Measurements from ENCODE around the gene VTI1A. TPM values are rescaled to one million over a fixed set of nuclear protein-coding genes. Genes with fewer than 3 reads are reported as not detected.
A peak's percentile ranks its signal among the peaks of the same experiment; 100 is the strongest.
"Not testable (repeated sequence)": the region's sequence is repeated elsewhere in the genome, so short reads cannot be mapped to it uniquely, and the experiment has no call there.

VTI1A gene
- total and polyA plus RNA-seq, 9 donors = 8.8 to 23.5 (median 13.4) TPM

- DNase-seq = no peak
- no peaks in the 10 kb centered on the region for H3K36me3 ChIP-seq (ENCODE audit: control insufficient read depth, insufficient read depth, low read length)
- no peaks in the 10 kb centered on the region for H3K9me3 ChIP-seq (replicated peaks; ENCODE audit: control insufficient read depth, low read depth, low read length)
- H3K27me3 ChIP-seq (ENCODE audit: control insufficient read depth, insufficient read depth, low read length) = no peaks in the 10 kb centered on the region
- H3K4me3 ChIP-seq (ENCODE audit: low read length) = no peak overlapping the region
- WGBS (ENCODE audit: insufficient coverage) = no CpG with 5 or more reads among the region's 3 CpGs
- no peak overlapping the region for H3K27ac ChIP-seq (ENCODE audit: low read length)
- no peaks in the 10 kb centered on the region for H3K4me1 ChIP-seq (ENCODE audit: control insufficient read depth, insufficient read depth, low read length)
Measured at GRCh38 chr10:112497347-112497950, 50.4 kb downstream of the VTI1A start.

- H3K36me3 ChIP-seq (ENCODE audit: control insufficient read depth, insufficient read depth, low read length) = no peaks in the 10 kb centered on the region
- no peaks in the 10 kb centered on the region for H3K27me3 ChIP-seq (ENCODE audit: control insufficient read depth, insufficient read depth, low read length)
- H3K4me1 ChIP-seq (ENCODE audit: control insufficient read depth, insufficient read depth, low read length) = no peaks in the 10 kb centered on the region
- no peak overlapping the region for H3K27ac ChIP-seq (ENCODE audit: low read length)
- H3K9me3 ChIP-seq (replicated peaks; ENCODE audit: control insufficient read depth, low read depth, low read length) = no peaks in the 10 kb centered on the region
- no CpG with 5 or more reads among the region's 1 CpG for WGBS (ENCODE audit: insufficient coverage)
- DNase-seq = no peak
- no peak overlapping the region for H3K4me3 ChIP-seq (ENCODE audit: low read length)
Measured at GRCh38 chr10:112498806-112499205, 51.8 kb downstream of the VTI1A start.

GRCh38 chr10:112499985-112500384 lies 53.0 kb downstream of the VTI1A start:
- DNase-seq; H3K4me3 ChIP-seq (ENCODE audit: low read length); H3K27me3 ChIP-seq (ENCODE audit: control insufficient read depth, insufficient read depth, low read length); H3K27ac ChIP-seq (ENCODE audit: low read length); H3K9me3 ChIP-seq (replicated peaks; ENCODE audit: control insufficient read depth, low read depth, low read length); H3K36me3 ChIP-seq (ENCODE audit: control insufficient read depth, insufficient read depth, low read length); H3K4me1 ChIP-seq (ENCODE audit: control insufficient read depth, insufficient read depth, low read length): not testable (repeated sequence)
- no CpG with 5 or more reads among the region's 8 CpGs for WGBS (ENCODE audit: insufficient coverage)

- WGBS (ENCODE audit: insufficient coverage) = no CpG with 5 or more reads among the region's 2 CpGs
- H3K27me3 ChIP-seq (ENCODE audit: control insufficient read depth, insufficient read depth, low read length) = no peaks in the 10 kb centered on the region
- DNase-seq = no peak
Measured at GRCh38 chr10:112502536-112502935, 55.5 kb downstream of the VTI1A start.

GRCh38 chr10:112503643-112504042 lies 56.6 kb downstream of the VTI1A start:
- Histone ChIP-seq H3K36me3 (ENCODE audit: control insufficient read depth, insufficient read depth, low read length) (no peaks in the 10 kb centered on the region), H3K27ac (ENCODE audit: low read length) (no peak overlapping the region), H3K4me1 (ENCODE audit: control insufficient read depth, insufficient read depth, low read length) (no peaks in the 10 kb centered on the region), H3K4me3 (ENCODE audit: low read length) (no peak overlapping the region), H3K27me3 (ENCODE audit: control insufficient read depth, insufficient read depth, low read length) (no peaks in the 10 kb centered on the region), H3K9me3 (replicated peaks; ENCODE audit: control insufficient read depth, low read depth, low read length) (no peaks in the 10 kb centered on the region)
- WGBS (ENCODE audit: insufficient coverage) = 83% methylated on average over 1 of the region's 2 CpGs
- no peak for DNase-seq

More at GRCh38 chr10:112502536-112502935, 55.5 kb downstream of the VTI1A start:
- H3K36me3 ChIP-seq (ENCODE audit: control insufficient read depth, insufficient read depth, low read length) = no peaks in the 10 kb centered on the region
- H3K27ac ChIP-seq (ENCODE audit: low read length) = no peak overlapping the region
- H3K9me3 ChIP-seq (replicated peaks; ENCODE audit: control insufficient read depth, low read depth, low read length) = no peaks in the 10 kb centered on the region
- H3K4me3 ChIP-seq (ENCODE audit: low read length) = no peak overlapping the region
- no peaks in the 10 kb centered on the region for H3K4me1 ChIP-seq (ENCODE audit: control insufficient read depth, insufficient read depth, low read length)

- Histone ChIP-seq H3K4me3 (ENCODE audit: low read length) (no peak overlapping the region), H3K36me3 (ENCODE audit: control insufficient read depth, insufficient read depth, low read length) (no peaks in the 10 kb centered on the region), H3K27ac (ENCODE audit: low read length) (no peak overlapping the region), H3K27me3 (ENCODE audit: control insufficient read depth, insufficient read depth, low read length) (no peaks in the 10 kb centered on the region), H3K9me3 (replicated peaks; ENCODE audit: control insufficient read depth, low read depth, low read length) (no peaks in the 10 kb centered on the region), H3K4me1 (ENCODE audit: control insufficient read depth, insufficient read depth, low read length) (no peaks in the 10 kb centered on the region)
- DNase-seq = peak; percentile 45
- 30% methylated on average over 3 of the region's 4 CpGs for WGBS (ENCODE audit: insufficient coverage)
Measured at GRCh38 chr10:112507046-112507445, 60.0 kb downstream of the VTI1A start.

GRCh38 chr10:112507988-112508387 lies 61.0 kb downstream of the VTI1A start:
- DNase-seq = no peak
- 20% methylated on average over 1 of the region's 4 CpGs for WGBS (ENCODE audit: insufficient coverage)

GRCh38 chr10:112509558-112510291 lies 62.7 kb downstream of the VTI1A start:
- Histone ChIP-seq H3K9me3 (replicated peaks; ENCODE audit: control insufficient read depth, low read depth, low read length) (no peaks in the 10 kb centered on the region), H3K27me3 (ENCODE audit: control insufficient read depth, insufficient read depth, low read length) (no peaks in the 10 kb centered on the region), H3K4me3 (ENCODE audit: low read length) (no peak overlapping the region), H3K27ac (ENCODE audit: low read length) (no peak overlapping the region), H3K4me1 (ENCODE audit: control insufficient read depth, insufficient read depth, low read length) (no peaks in the 10 kb centered on the region), H3K36me3 (ENCODE audit: control insufficient read depth, insufficient read depth, low read length) (no peaks in the 10 kb centered on the region)
- no peak for DNase-seq
- 30% methylated on average over 1 of the region's 4 CpGs for WGBS (ENCODE audit: insufficient coverage)

More at GRCh38 chr10:112507988-112508387, 61.0 kb downstream of the VTI1A start:
- Histone ChIP-seq H3K27me3 (ENCODE audit: control insufficient read depth, insufficient read depth, low read length) (no peaks in the 10 kb centered on the region), H3K4me1 (ENCODE audit: control insufficient read depth, insufficient read depth, low read length) (no peaks in the 10 kb centered on the region), H3K27ac (ENCODE audit: low read length) (no peak overlapping the region), H3K4me3 (ENCODE audit: low read length) (no peak overlapping the region), H3K9me3 (replicated peaks; ENCODE audit: control insufficient read depth, low read depth, low read length) (no peaks in the 10 kb centered on the region), H3K36me3 (ENCODE audit: control insufficient read depth, insufficient read depth, low read length) (no peaks in the 10 kb centered on the region)

- H3K27ac ChIP-seq (ENCODE audit: low read length) = no peak overlapping the region
- H3K36me3 ChIP-seq (ENCODE audit: control insufficient read depth, insufficient read depth, low read length) = no peaks in the 10 kb centered on the region
- DNase-seq = no peak
- no peaks in the 10 kb centered on the region for H3K9me3 ChIP-seq (replicated peaks; ENCODE audit: control insufficient read depth, low read depth, low read length)
- no CpG with 5 or more reads among the region's 4 CpGs for WGBS (ENCODE audit: insufficient coverage)
- no peaks in the 10 kb centered on the region for H3K27me3 ChIP-seq (ENCODE audit: control insufficient read depth, insufficient read depth, low read length)
- no peaks in the 10 kb centered on the region for H3K4me1 ChIP-seq (ENCODE audit: control insufficient read depth, insufficient read depth, low read length)
- H3K4me3 ChIP-seq (ENCODE audit: low read length) = no peak overlapping the region
Measured at GRCh38 chr10:112510384-112510783, 63.4 kb downstream of the VTI1A start.

GRCh38 chr10:112512294-112512693 lies 65.3 kb downstream of the VTI1A start:
- H3K27ac ChIP-seq (ENCODE audit: low read length) = no peak overlapping the region
- H3K4me1 ChIP-seq (ENCODE audit: control insufficient read depth, insufficient read depth, low read length) = no peaks in the 10 kb centered on the region
- no peaks in the 10 kb centered on the region for H3K9me3 ChIP-seq (replicated peaks; ENCODE audit: control insufficient read depth, low read depth, low read length)
- no peaks in the 10 kb centered on the region for H3K36me3 ChIP-seq (ENCODE audit: control insufficient read depth, insufficient read depth, low read length)
- H3K4me3 ChIP-seq (ENCODE audit: low read length) = no peak overlapping the region
- DNase-seq = no peak
- H3K27me3 ChIP-seq (ENCODE audit: control insufficient read depth, insufficient read depth, low read length) = no peaks in the 10 kb centered on the region
- no CpG with 5 or more reads among the region's 2 CpGs for WGBS (ENCODE audit: insufficient coverage)
